ENCODE data around the gene AOC3.

The AOC3 gene, protein sequence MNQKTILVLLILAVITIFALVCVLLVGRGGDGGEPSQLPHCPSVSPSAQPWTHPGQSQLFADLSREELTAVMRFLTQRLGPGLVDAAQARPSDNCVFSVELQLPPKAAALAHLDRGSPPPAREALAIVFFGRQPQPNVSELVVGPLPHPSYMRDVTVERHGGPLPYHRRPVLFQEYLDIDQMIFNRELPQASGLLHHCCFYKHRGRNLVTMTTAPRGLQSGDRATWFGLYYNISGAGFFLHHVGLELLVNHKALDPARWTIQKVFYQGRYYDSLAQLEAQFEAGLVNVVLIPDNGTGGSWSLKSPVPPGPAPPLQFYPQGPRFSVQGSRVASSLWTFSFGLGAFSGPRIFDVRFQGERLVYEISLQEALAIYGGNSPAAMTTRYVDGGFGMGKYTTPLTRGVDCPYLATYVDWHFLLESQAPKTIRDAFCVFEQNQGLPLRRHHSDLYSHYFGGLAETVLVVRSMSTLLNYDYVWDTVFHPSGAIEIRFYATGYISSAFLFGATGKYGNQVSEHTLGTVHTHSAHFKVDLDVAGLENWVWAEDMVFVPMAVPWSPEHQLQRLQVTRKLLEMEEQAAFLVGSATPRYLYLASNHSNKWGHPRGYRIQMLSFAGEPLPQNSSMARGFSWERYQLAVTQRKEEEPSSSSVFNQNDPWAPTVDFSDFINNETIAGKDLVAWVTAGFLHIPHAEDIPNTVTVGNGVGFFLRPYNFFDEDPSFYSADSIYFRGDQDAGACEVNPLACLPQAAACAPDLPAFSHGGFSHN

DNA sequence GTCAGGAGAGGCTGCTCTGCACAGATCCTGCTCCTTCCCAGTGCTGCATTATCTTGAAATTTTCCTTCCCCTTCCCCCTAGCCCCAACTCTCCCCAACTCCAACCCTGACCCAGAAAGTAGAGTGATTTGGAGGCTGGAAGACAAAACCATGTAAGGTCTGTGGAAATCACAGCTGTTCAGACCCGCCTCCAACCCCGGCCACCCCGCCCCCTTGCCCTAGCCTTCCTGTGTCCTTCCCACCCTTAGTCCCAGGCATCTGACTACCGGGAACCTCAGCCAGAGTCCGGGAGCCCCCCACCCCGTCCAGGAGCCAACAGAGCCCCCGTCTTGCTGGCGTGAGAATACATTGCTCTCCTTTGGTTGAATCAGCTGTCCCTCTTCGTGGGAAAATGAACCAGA lies at the start of gene AOC3:
Gene AOC3, plus strand, starts transcription at position 246 of the 400 bp plus-strand sequence. Its CDS starts 145 bp downstream, at position 391.
- DNase-seq = no peak

DNA sequence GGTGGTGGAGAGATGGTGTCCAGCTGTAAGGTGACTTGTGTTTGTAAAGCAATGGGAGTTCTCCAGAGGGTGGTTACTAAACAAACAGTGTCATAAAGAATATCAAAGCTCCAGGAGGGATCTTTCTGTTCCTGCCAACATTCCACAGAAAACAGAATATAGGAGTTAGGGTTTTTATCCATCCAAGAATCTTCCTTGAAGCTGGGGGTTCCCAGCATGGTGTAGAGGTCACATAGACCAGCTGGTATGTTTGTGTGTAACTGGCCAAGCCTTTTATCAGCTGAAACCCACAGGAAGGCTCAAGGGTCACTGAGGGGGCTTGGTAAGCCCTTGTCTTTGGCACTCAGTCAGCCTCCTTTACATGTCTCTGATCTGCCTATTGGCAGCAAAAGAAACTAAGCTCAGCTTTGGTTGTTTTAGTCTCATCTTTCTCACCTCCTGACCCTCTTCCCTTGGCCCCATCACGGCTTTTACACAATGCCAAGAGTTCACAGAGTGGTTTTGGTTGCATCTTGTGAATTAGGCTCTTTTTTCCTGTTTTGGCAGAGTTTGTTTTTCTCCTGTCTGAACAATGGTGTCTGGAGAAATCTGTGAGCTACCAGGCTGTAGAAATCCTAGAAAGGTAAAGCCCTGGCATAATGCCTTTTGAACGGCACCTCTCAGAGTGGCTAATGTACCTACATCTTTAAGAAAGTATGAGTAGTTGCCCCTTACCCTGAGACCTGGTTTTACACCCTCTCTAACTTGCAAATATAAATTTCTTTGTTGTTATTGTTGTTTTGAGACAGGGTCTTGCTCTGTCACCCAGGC lies 47.7 kb upstream of the AOC3 start:
- DNase-seq = no peak

DNA sequence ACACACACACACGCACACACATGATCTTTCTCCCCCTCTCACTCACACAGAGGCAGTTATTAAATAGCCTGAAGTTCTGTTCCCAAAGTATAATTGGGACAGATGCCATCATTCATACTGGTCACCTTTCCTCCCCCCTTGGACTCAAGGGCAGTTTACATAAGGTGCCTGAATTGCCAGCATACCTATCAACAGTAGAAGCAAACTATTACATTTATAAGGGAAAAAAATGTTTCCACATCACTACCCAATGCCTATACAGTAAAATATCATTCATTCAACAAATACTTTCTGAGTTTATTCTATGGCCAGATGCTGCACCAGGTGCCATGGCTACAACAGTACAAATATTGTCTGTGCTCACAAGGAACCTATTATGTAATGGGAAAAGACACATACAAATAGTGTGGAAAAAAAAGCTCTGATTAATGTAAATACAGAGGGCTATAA lies 46.1 kb upstream of the AOC3 start:
- DNase-seq = no peak

DNA sequence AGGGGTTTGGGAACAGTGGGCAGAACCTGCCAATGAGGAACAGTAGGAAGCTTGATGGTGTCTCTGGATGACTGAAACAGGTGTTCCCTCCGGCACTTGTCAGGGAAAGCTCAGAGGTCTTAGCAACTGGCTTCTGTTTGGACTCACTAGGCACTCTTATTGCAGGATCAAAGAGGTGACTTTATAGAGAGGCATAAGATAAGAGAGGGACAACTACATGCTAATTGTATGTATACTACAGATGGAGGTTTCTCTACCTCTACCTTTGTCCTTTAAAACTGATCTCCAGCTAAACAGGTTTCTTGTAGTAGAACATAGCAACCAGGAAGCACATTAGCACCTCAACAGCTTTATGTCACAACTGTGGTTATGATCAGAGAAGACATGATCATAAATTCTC lies 44.8 kb upstream of the AOC3 start:
- DNase-seq = no peak

DNA sequence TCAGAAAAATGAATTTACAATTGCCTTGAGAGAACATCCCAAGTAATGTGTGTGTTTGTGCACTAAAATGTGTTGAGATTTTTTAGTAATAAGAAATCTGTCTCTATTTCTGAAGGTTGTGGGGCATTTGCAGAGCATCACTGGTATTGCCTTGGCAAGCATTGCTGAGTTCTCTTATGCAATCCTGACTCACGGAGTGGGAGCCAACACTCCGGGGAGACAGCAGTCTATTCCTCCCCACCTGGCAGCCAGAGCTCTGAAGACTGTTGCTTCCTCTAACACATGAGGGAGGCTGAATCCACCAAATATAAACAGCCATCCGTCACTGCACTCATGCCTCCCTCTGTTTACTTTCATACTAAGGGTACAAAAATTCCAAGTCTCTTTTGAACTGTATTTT lies 41.7 kb upstream of the AOC3 start:
- no peak for DNase-seq

DNA sequence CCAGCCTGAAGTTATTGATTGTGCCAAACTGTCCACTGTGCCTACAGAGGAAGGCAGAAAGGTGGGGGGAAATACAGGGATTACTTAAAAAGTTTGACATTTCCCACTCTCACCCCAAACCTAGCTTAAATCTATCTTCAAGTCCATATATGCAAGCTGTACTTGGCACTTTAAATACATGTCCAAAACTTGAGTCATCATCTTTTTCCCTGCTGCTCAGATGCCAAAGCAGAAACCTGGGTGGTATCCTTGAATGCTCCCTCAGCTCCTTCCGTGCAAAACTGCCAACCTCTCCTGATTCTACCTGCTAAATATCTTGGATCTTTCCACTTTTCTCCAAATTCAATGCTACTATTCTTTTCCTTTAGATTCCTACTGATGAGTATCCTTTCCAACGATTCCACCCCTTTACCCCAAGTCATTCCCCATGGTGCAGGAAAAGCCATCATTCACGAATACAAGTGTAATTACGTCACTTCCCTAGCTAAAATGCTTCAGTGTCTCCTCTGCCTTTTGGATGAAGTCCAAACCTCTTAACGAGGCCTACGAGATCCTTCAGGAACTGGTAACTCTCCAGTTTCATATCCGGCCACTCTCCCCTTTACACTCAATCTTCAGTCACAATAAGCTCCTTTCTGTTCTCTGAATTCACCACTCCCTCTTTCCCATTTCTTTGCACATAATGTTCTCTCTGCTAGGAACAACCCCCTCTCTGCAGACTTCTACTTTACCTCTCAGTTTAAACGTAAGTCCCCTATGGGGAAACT lies 36.2 kb upstream of the AOC3 start:
- DNase-seq = no peak

DNA sequence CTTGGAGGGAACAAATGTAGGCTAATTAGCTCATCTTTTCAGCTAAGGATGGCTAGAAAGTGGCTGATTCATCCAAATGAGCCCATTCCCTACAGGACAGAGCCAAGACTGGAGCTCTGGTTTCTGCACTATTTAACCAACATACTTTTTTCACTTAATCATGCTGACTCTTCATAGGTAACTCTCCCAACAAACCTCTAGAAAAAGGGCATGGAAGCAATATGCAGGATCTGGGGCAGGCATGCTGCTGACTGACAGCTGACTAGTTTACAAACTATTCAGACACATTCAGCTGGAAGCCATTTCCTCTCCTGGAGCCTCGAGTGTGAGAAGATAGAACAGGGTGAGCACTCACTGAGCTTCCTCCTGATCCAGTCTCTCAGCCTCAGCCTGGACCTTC lies 33.1 kb upstream of the AOC3 start:
- DNase-seq = no peak

DNA sequence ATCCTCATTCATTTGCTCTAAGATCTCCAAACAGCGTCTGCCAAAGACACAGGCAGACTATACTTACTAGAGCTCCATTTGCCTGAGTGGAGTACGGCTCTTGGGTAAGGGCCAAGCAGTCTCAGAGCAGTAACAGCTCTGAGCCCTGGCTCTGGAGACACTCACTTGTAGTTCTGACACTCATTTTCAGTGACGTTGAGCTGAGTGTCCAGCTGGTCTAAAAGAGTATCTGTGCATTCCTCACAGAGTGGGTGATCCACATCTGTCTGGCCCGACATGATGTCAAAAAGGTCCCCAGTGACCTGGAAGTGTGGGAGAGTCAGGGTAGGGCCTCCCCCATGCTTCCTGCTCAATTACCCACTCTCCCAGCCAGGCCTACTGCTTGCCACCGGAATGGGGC lies 32.6 kb upstream of the AOC3 start:
- no peak for DNase-seq

DNA sequence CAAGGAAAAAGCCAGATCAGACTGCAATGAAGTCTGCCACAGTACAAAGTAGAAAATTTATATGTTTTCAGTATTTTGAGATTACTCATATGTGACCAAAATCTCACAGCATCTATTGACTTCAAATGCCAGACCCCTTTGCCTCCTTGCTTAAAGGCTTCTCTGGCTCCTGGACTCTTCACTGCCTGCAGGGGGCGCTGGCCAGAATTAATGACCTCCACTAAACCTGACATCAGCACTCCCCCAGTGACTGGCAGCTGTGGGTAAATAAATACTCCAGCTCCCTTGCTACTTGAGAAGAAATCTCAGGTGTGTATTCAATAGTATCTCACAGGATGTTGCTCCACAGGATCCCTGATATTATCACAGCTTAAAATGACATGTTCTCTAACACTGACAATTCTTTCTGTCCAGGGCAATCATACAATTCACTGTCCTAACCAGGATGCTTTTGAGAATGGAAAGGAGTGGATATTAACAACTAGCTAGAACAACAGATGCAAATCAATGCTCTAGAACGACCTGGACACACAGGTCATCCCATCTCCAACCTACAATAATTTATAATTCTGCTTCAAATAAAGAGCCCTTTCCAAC lies 31.0 kb upstream of the AOC3 start:
- DNase-seq = peak; percentile 70

DNA sequence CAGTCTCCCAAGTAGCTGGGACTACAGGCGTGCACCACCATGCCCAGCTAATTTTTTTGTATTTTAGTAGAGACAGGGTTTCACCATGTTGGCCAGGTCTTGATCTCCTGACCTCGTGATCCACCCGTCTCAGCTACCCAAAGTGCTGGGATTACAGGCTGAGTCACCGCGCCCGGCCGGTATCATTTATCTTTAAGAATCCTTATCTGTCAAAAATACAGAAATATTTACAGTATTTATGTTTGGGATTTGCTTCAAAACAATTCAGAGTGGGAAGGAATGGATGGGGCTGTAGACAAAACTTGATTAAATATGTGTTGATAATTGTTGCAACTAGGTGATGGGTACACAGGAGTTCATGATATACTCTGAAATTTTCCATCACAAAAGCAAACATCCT lies 29.8 kb upstream of the AOC3 start:
- no peak for DNase-seq

DNA sequence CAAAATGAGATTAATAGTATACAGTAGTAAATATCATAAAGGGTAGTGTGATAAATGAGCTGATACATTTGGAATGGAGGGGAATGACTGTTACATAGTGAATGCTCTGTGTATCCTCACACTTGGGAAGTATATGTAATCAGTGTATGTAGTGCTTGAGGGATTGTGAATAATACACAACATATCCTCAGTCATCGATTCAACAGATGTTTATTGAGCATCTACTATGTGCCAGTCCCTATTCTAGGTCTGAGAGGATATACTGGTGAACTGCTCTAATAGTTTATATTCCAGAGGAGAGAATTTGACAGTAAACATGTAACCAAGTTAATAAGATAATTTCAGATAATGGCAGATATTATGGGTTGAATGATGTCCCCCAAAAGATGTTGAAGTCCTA lies 23.5 kb upstream of the AOC3 start:
- no peak for DNase-seq

DNA sequence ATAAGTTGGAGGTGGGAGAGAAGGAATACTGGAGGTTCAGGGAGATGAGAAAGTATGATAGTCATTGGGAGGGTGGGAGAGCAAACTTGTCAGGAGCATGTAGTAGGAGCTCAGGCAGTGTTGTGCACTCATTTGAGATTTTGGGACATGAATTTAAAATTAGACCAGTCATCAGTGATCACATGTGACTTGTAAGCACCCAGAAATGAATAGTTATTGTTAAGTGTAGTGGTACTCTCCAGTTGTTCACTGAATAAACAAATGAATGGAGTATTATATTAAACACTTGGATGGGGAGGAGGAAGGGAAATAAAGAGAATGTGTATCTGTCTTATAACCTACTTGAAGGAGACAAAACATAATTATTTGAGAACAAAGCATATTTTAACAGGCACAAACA lies 20.0 kb upstream of the AOC3 start:
- no peak for DNase-seq

DNA sequence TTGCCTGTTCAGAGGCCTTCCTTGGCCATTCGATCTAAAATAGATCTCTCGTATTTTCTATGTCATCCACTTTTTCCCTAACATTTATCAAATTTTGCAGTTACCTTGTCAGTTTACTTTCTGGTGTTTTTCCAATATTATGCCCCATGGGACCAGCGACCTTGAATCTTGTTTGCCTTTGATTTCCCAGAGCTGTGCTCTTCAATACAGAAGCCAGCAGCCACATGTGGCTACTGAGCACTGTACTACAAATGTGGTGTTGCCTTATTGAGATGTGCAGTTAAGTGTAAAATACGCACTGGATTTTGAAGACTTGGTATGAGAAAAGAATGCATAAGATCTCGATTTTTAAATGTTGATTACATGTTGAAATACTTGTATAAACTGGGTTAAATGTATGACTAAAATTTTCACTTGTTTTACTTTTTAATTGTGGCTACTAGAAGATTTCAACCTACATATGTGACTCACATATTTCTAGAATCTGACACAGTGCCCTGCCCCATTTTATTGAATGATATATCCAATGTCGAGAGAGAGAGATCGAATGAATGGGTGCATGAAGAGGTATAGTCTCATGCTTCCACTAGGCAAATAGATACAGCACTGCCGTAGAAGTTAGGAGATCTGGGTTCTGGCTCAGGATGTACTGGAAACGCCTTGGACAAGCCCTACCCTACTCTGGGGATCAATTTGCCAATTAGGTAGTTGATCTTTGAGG lies 18.6 kb upstream of the AOC3 start:
- DNase-seq = no peak

DNA sequence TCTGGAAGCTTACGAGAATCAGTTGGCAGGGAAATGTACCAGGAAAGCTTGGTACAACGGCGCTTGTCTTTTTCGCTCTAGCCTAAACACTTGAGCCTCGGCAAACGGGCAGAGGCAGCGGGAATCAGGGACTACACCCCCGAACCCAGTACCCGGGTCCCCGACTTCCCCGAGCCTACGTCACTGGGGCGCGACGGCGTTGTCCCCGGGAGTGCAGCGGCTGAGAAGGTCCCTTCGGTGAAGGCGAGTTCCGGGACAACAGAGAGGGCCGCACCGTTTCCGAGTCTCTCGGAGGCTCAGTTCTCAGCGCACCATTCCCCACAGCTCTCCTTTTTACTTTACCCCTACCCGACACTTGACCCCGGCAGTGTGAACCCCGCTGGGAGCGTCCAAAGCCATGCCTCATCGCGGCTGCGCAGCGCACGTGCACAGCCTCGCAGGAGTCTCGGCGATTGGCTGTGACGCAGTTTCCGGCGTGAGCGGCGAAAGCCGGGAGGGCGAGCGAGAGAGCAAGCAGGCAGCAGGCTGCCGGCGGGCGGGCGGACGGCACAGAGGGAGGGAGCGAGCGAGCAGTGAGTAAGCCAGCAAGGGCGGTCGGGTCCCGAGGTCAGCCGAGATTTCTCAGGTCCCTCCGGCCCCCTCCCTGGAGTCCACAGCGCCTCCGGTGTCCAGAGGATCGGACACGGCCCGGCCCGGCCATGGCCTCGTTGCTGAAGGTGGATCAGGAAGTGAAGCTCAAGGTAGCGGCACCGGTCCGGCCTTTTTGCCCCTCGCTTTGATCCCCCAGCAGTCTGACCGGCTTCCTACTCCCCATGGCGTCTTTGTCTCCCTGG lies 17.8 kb upstream of the AOC3 start, which contains the start of gene PSME3:
Gene PSME3, plus strand, starts transcription at position 464 of the 833 bp plus-strand sequence. Its CDS starts 235 bp downstream, at position 699.
- DNase-seq = peak; percentile 90

DNA sequence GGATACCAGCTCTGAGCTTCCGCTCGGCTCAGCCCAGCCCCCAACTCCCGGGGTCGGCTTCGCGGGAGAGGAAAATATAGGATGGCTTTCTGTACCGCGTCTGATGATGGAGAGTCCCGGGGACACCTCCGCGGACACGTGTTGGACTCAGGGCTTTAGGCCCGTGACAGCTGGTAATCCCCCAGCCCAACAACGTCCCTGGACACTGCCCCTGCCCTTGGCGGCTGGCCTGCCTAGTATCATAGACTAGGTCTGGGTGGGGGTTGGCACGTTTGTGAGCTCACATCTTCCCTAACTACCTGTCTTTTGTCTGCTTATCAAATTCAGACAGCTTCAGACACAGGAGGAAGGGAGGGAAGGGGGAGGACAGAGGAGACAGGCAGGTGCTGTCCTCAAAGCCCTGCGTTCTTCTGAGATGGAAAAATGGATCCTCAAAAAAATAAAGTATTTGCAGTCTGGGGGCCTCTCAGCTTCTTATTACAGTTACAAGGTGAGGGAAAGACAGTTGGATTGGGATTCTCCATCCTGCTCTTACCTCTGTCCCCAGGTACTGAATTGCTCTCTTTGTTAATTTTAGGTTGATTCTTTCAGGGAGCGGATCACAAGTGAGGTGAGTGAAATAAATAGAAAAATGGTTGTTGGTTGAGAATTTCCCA lies 17.1 kb upstream of the AOC3 start:
- no peak for DNase-seq

DNA sequence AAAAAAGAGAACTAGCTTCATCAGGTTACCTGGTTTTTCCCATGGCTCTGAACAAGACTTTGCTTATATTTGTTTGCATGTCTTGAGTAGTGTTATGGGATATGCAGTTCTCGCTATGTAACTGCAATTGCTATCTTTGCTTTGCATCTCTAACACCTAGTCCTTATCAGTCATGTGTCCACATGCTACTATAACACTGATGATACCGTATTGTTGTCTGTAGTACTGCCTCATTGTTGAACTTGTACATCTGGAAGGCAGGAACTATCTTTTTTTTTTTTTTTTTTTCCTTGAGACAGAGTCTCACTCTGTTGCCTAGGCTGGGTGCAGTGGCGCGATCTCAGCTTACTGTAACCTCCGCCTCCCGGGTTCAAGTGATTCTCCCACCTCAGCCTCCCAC lies 15.3 kb upstream of the AOC3 start:
- no peak for DNase-seq

DNA sequence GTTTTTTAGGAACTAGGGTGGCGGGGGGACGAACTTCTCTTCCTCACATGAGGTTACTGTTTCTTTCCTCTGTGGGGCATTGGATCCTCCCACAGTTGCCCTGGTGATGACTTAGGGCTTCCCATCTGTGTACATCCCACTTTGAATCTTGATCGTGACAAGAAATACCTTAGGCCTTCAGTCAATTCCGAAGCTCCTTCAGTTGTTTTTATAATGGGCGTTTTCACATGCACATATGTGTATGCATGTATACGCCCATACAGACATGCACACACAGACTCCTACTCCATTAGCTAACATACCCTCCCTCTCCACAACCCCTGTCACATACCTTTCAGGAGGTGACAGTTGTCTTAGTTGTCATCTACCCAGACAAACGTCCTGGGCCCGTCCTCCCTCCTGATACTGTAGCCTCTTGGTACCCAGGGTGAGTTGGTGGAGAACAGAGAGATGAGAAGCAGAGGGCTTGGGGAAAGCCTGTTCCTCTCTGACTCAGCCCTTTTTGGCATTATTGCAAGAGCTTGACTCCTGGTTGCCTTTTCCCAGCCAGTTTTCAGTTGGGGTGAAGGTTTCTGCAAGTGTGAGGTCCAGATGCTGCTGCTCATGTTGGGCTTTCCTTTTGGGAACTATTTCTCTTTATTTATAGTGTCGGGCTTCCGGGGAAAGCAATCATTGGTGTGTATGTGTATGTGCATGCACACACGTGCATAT lies 8.9 kb upstream of the AOC3 start:
- no peak for DNase-seq

DNA sequence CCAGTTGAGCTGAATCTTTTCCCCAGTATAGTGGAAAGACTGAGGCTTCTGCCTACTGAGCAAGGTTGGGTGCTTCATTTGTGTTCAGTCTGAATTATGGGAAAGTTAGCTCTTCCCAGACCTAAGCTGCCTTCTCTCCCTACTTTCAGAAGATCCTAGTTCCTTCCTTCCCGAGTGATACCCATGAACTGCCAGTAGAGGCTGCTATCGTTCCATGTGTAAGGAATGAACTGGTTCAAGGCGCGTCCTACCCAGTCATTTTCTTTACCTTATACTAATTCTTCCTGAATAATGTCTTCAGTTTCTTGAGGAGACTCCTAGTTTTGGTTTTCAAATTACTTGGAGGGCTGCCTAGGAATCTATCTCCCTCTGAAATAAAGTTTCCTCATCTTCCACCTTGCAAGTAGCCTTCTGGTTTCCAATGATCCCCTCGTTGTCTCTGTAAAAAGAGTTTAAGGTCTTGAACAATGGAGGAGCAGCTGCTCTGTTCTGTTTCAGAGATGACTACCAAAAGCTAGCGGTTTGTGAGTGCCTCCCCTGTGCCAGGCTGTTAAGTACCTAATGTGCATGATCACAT lies 7.6 kb upstream of the AOC3 start:
- peak; percentile 33 for DNase-seq

DNA sequence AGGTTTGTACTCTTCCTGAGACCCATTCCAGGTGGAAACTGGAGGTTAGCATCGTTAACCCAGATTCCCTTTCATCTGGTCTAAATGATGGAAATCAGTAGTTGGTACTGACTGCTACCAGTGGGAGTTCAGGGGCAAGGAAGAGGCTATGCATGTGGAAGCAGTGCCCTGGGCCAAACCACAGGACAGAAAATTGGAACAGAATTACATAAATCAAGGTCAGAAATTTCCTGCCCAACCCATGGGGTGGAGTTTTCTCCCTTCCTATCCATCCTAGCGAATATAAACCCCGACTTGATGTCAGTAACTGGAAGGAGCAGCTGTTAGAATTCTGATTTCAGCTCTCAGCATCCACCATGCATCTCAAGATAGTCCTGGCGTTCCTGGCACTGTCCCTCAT lies 6.7 kb upstream of the AOC3 start, which contains the start of gene AOC2:
Gene AOC2, plus strand, starts transcription at position 310 of the 400 bp plus-strand sequence. Its CDS starts 47 bp downstream, at position 357.
- no peak for DNase-seq

All from CD4-positive, alpha-beta T cell treated with Interleukin-12 subunit alpha and Interleukin-12 subunit beta, for 1 hour (primary cell).